Measurements from ENCODE around the gene ZDHHC8. TPM values are rescaled to one million over a fixed set of nuclear protein-coding genes. Genes with fewer than 3 reads are reported as not detected.

The ZDHHC8 gene
- total RNA-seq, 1 donor from 2014 or later = 3.1 TPM

DNA sequence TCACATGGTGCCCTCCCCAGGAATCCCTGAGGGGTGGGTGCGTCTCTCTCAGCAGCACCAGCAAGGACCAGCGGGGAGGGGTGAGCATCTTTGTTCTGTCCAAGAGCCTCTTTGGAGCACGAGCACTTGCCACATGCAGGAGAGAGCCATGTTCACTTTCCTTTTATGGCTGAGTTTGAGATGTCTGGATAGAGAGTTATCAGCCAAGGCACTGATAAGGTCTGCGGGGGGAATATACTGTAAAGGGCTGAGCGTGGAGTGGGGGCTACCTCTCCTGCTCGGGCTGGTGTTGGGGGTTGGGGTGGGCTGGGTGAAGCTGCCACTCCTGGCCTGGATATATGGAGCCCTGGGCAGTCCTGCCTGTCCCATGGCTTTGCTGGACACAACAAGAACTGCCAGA, 54.1 kb downstream of the ZDHHC8 start:
- Histone ChIP-seq H3K4me1 (ENCODE audit: control insufficient read depth in 3 of 3, insufficient read depth in 3 of 3, low read length in 3 of 3) (no peaks in the 10 kb centered on the region), H3K9ac (ENCODE audit: low read depth in 1 of 3, low read length in 3 of 3) (no peak overlapping the region), H3K27ac (ENCODE audit: low read depth, low read length) (no peak overlapping the region), H3K9me3 (ENCODE audit: control insufficient read depth in 3 of 3, low read length in 3 of 3) (no peaks in the 10 kb centered on the region), H3K4me3 (ENCODE audit: low read length in 3 of 3) (no peak overlapping the region), H3K27me3 (ENCODE audit: control insufficient read depth in 3 of 3, insufficient read depth in 3 of 3, low read length in 3 of 3) (peaks cover 0 to 9% (median 4%) of the 10 kb centered on the region in 3 donors), H3K36me3 (ENCODE audit: control insufficient read depth in 3 of 3, insufficient read depth in 3 of 3, low read length in 3 of 3) (no peaks in the 10 kb centered on the region)

DNA sequence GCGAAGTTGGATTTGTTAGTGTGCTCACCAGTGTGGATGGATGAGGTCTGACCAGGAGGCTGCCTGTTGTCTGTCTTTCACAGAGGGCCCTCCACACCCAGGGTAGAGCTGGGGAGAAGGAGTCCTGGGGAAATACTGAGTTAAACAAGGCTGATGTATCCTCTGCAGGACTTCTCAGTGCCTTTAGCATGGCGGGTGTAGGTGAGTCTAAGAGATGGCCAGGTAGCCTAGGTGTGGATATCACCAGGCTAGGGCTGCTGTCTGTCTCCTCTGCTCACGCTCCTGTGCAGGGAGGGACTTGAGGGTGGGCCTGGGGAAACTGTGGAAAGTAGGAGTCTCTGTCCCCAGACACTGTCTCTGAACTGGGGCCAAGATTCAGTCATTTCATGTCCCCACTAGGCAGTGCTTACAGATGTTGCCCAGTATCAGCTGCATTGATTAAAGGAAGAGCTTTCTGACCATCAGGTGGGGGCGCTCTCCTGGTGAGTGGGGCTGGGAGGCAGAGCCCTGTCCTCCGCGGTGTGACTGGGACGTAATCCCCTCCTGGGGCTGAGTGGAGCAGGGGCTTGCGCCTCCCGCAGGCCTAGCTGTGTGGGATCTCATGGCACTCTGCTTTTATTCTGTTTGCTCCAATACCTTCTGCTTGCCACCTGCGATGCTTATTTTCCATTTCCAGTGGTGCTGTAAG, 54.7 kb downstream of the ZDHHC8 start:
- Histone ChIP-seq H3K27me3 (ENCODE audit: control insufficient read depth in 3 of 3, insufficient read depth in 3 of 3, low read length in 3 of 3) (peaks cover 0 to 9% (median 4%) of the 10 kb centered on the region in 3 donors), H3K9ac (ENCODE audit: low read depth in 1 of 3, low read length in 3 of 3) (no peak overlapping the region), H3K27ac (ENCODE audit: low read depth, low read length) (no peak overlapping the region), H3K36me3 (ENCODE audit: control insufficient read depth in 3 of 3, insufficient read depth in 3 of 3, low read length in 3 of 3) (no peaks in the 10 kb centered on the region), H3K4me1 (ENCODE audit: control insufficient read depth in 3 of 3, insufficient read depth in 3 of 3, low read length in 3 of 3) (no peaks in the 10 kb centered on the region), H3K4me3 (ENCODE audit: low read length in 3 of 3) (no peak overlapping the region), H3K9me3 (ENCODE audit: control insufficient read depth in 3 of 3, low read length in 3 of 3) (no peaks in the 10 kb centered on the region)

DNA sequence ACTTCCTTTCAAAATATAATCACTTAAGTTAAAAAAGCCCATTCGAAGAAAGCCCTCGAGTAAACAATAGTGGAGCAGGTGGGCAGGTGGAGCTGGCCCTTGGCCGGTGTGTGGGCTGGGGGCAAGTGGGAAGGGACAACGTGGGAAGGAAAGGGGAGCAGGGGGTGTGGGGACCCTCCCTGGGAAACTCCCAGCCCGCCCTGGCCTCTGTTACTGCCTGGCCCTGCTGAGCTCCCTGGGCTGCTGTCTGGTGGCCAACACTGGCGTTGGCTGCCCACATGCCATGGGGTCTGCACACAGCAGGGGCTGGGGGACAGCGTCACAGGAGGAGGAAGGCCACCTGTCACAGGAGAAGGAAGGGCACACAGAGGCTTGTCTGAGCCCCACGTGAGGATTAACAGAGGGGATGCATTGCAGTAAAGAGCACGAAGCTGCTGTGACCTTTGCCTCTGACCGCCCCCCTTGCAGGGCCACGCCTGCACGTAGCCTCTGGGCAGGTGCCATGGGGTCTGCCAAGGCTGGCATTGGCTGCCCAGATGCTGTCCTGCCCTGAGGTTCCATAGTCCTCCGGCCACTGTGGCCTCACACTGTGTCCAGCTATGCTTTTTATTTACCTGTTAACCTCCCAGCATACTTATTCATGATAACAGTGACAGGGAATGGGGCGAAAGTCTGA, 55.4 kb downstream of the ZDHHC8 start:
- H3K9me3 ChIP-seq (ENCODE audit: control insufficient read depth in 3 of 3, low read length in 3 of 3) = no peaks in the 10 kb centered on the region
- no peak overlapping the region for H3K27ac ChIP-seq (ENCODE audit: low read depth, low read length)
- H3K9ac ChIP-seq (ENCODE audit: low read depth in 1 of 3, low read length in 3 of 3) = no peak overlapping the region
- peaks cover 0 to 9% (median 4%) of the 10 kb centered on the region in 3 donors for H3K27me3 ChIP-seq (ENCODE audit: control insufficient read depth in 3 of 3, insufficient read depth in 3 of 3, low read length in 3 of 3)
- H3K4me1 ChIP-seq (ENCODE audit: control insufficient read depth in 3 of 3, insufficient read depth in 3 of 3, low read length in 3 of 3) = no peaks in the 10 kb centered on the region
- no peak overlapping the region for H3K4me3 ChIP-seq (ENCODE audit: low read length in 3 of 3)
- no peaks in the 10 kb centered on the region for H3K36me3 ChIP-seq (ENCODE audit: control insufficient read depth in 3 of 3, insufficient read depth in 3 of 3, low read length in 3 of 3)

GRCh38 chr22:20187777-20188566, 56.4 kb downstream of the ZDHHC8 start:
- no peak overlapping the region for H3K4me3 ChIP-seq (ENCODE audit: low read length in 3 of 3)
- no peaks in the 10 kb centered on the region for H3K9me3 ChIP-seq (ENCODE audit: control insufficient read depth in 3 of 3, low read length in 3 of 3)
- H3K27me3 ChIP-seq (ENCODE audit: control insufficient read depth in 3 of 3, insufficient read depth in 3 of 3, low read length in 3 of 3) = peaks cover 0 to 9% (median 4%) of the 10 kb centered on the region in 3 donors
- no peak overlapping the region for H3K27ac ChIP-seq (ENCODE audit: low read depth, low read length)
- no peak overlapping the region for H3K9ac ChIP-seq (ENCODE audit: low read depth in 1 of 3, low read length in 3 of 3)
- no peaks in the 10 kb centered on the region for H3K36me3 ChIP-seq (ENCODE audit: control insufficient read depth in 3 of 3, insufficient read depth in 3 of 3, low read length in 3 of 3)
- no peaks in the 10 kb centered on the region for H3K4me1 ChIP-seq (ENCODE audit: control insufficient read depth in 3 of 3, insufficient read depth in 3 of 3, low read length in 3 of 3)

- H3K27ac ChIP-seq (ENCODE audit: low read depth, low read length) = no peak overlapping the region
- no peak overlapping the region for H3K9ac ChIP-seq (ENCODE audit: low read depth in 1 of 3, low read length in 3 of 3)
- H3K4me3 ChIP-seq (ENCODE audit: low read length in 3 of 3) = no peak overlapping the region
- H3K9me3 ChIP-seq (ENCODE audit: control insufficient read depth in 3 of 3, low read length in 3 of 3) = no peaks in the 10 kb centered on the region
- H3K36me3 ChIP-seq (ENCODE audit: control insufficient read depth in 3 of 3, insufficient read depth in 3 of 3, low read length in 3 of 3) = no peaks in the 10 kb centered on the region
- peaks cover 0 to 9% (median 4%) of the 10 kb centered on the region in 3 donors for H3K27me3 ChIP-seq (ENCODE audit: control insufficient read depth in 3 of 3, insufficient read depth in 3 of 3, low read length in 3 of 3)
- no peaks in the 10 kb centered on the region for H3K4me1 ChIP-seq (ENCODE audit: control insufficient read depth in 3 of 3, insufficient read depth in 3 of 3, low read length in 3 of 3)
These were observed 56.9 kb downstream of the ZDHHC8 start for GRCh38 chr22:20188567-20188877.

DNA sequence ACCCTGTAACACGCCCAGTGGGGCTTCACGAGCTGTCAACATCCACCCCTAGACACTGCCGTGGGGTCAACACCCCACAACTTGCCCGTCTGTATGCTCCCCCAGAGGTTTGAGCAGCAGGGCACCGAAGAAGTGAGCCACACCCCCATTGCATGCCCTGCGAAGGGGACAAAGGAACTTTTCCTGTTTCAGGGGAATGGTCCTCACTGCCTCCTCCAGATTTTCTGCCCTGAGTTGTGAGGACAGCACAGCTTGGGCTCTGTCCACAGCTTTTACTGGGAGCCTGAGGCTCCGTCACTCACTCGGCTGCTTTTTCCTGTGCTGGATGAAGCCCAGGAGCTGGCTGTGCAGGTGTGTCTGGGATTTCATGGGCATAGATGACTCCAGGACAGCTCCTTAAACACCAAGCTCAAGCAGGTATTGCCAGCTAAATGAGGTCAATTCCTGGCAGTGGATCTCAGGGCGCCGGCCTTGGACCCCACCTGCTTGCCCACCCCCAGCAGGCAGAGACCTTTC, 59.5 kb downstream of the ZDHHC8 start:
- H3K27me3 ChIP-seq (ENCODE audit: control insufficient read depth in 3 of 3, insufficient read depth in 3 of 3, low read length in 3 of 3) = peaks cover 0 to 6% (median 0%) of the 10 kb centered on the region in 3 donors
- no peaks in the 10 kb centered on the region for H3K4me1 ChIP-seq (ENCODE audit: control insufficient read depth in 3 of 3, insufficient read depth in 3 of 3, low read length in 3 of 3)
- H3K36me3 ChIP-seq (ENCODE audit: control insufficient read depth in 3 of 3, insufficient read depth in 3 of 3, low read length in 3 of 3) = no peaks in the 10 kb centered on the region
- H3K4me3 ChIP-seq (ENCODE audit: low read length in 3 of 3) = no peak overlapping the region
- no peak overlapping the region for H3K9ac ChIP-seq (ENCODE audit: low read depth in 1 of 3, low read length in 3 of 3)
- H3K27ac ChIP-seq (ENCODE audit: low read depth, low read length) = no peak overlapping the region
- H3K9me3 ChIP-seq (ENCODE audit: control insufficient read depth in 3 of 3, low read length in 3 of 3) = no peaks in the 10 kb centered on the region

DNA sequence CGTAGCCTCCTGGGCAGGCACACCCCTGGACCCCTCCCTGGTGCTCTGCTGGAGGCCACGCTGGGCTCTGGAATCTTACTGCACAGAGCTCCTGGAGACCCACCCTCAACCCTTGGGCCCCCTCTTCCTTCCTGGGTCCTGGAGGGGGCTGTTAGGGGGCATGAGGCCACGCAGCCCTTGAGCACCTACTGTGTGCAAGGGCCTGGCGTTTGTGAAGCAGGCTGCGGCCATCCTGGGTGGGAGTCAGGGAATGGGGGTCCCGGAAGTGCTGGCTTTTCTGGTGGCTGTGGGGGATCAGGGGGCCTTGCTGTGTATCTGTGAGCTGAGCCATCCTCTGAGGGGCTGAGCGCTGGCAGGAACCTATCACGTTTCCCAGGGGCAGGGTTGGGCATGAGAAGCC, 60.2 kb downstream of the ZDHHC8 start:
- no peaks in the 10 kb centered on the region for H3K9me3 ChIP-seq (ENCODE audit: control insufficient read depth in 3 of 3, low read length in 3 of 3)
- no peaks in the 10 kb centered on the region for H3K4me1 ChIP-seq (ENCODE audit: control insufficient read depth in 3 of 3, insufficient read depth in 3 of 3, low read length in 3 of 3)
- H3K9ac ChIP-seq (ENCODE audit: low read depth in 1 of 3, low read length in 3 of 3) = no peak overlapping the region
- H3K4me3 ChIP-seq (ENCODE audit: low read length in 3 of 3) = no peak overlapping the region
- H3K27ac ChIP-seq (ENCODE audit: low read depth, low read length) = no peak overlapping the region
- H3K36me3 ChIP-seq (ENCODE audit: control insufficient read depth in 3 of 3, insufficient read depth in 3 of 3, low read length in 3 of 3) = no peaks in the 10 kb centered on the region
- no peaks in the 10 kb centered on the region for H3K27me3 ChIP-seq (ENCODE audit: control insufficient read depth in 3 of 3, insufficient read depth in 3 of 3, low read length in 3 of 3)

DNA sequence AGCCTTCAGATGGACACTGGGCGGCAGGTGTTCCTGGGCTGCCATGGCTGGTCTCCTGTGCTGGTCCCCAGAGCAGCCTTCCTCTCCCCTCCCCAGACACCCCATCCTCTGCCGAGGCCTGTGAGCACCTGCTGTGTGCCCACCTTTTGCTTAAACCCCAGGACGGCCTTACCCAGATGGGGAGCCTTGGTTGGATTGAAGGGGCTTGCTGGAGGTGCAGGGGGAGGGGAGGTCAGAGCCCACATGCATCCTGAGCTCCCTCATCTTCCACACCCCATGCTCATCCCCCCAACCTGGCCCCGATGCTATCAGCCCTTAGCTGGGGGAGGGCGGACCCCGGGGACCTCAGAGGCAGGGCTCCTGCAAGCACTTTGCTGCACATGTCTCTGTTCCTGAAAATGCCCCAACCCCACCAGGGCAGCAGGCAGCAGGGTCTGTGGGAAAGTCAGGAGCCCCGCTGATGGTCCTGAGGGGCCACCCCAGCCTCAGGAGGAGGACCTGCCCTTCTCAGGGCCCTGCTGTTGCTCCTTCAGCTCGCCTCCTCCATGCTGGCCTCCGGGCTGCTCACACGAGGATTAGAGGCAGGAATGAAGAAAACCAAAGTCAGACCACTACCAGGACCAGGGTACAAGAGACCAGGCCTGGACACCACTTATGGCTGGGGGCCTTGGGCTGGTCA, 60.8 kb downstream of the ZDHHC8 start:
- H3K9me3 ChIP-seq (ENCODE audit: control insufficient read depth in 3 of 3, low read length in 3 of 3) = no peaks in the 10 kb centered on the region

DNA sequence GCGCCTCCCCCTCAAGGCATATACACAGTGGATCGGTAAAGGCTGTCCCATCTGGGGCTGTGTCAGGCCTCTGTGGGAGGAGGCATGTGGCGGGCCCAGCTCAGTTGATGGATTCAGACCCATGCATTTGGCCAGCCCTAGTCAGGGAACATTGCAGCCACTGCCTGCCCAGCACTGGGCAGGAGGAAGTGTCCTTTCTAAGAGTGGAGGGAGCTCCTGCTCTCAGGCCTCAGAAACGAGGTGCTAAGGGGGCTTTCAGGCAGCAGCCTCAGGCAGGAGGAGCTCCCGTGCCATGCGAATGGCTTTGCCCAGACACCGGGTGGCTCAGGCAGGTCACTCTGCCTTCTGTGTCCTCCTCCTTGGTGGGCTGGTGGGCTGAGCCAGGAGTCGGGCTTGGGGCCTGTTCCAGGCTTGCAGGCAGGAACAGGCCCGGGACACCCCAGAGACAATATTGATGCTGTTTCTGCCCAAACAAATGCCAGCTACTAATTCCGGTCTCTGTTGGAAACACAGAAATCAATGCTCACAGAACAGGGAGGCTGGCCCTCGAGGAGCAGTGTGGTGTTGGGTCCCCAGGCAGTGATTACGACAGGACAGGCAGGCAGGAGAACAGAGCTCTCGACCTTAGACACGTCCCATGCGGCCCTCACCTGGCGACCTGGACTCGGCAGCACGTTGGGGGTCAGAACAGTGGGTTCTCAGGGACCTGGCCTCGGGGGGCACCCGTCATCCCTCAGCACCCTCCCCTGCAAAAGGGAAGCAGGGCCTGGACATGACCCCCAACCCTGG, 61.6 kb downstream of the ZDHHC8 start:
- H3K9me3 ChIP-seq (ENCODE audit: control insufficient read depth in 3 of 3, low read length in 3 of 3) = no peaks in the 10 kb centered on the region
- H3K9ac ChIP-seq (ENCODE audit: low read depth in 1 of 3, low read length in 3 of 3) = no peak overlapping the region
- H3K4me1 ChIP-seq (ENCODE audit: control insufficient read depth in 3 of 3, insufficient read depth in 3 of 3, low read length in 3 of 3) = no peaks in the 10 kb centered on the region
- no peak overlapping the region for H3K4me3 ChIP-seq (ENCODE audit: low read length in 3 of 3)
- H3K27me3 ChIP-seq (ENCODE audit: control insufficient read depth in 3 of 3, insufficient read depth in 3 of 3, low read length in 3 of 3) = no peaks in the 10 kb centered on the region
- H3K27ac ChIP-seq (ENCODE audit: low read depth, low read length) = no peak overlapping the region
- no peaks in the 10 kb centered on the region for H3K36me3 ChIP-seq (ENCODE audit: control insufficient read depth in 3 of 3, insufficient read depth in 3 of 3, low read length in 3 of 3)

More for the DNA sequence above, 60.8 kb downstream of the ZDHHC8 start:
- no peak overlapping the region for H3K9ac ChIP-seq (ENCODE audit: low read depth in 1 of 3, low read length in 3 of 3)
- H3K36me3 ChIP-seq (ENCODE audit: control insufficient read depth in 3 of 3, insufficient read depth in 3 of 3, low read length in 3 of 3) = no peaks in the 10 kb centered on the region
- H3K27ac ChIP-seq (ENCODE audit: low read depth, low read length) = no peak overlapping the region
- no peaks in the 10 kb centered on the region for H3K27me3 ChIP-seq (ENCODE audit: control insufficient read depth in 3 of 3, insufficient read depth in 3 of 3, low read length in 3 of 3)
- no peaks in the 10 kb centered on the region for H3K4me1 ChIP-seq (ENCODE audit: control insufficient read depth in 3 of 3, insufficient read depth in 3 of 3, low read length in 3 of 3)
- no peak overlapping the region for H3K4me3 ChIP-seq (ENCODE audit: low read length in 3 of 3)

Data from skeletal muscle tissue (tissue), 4 donors.